ENCODE data around the gene UBE2G2.

DNA sequence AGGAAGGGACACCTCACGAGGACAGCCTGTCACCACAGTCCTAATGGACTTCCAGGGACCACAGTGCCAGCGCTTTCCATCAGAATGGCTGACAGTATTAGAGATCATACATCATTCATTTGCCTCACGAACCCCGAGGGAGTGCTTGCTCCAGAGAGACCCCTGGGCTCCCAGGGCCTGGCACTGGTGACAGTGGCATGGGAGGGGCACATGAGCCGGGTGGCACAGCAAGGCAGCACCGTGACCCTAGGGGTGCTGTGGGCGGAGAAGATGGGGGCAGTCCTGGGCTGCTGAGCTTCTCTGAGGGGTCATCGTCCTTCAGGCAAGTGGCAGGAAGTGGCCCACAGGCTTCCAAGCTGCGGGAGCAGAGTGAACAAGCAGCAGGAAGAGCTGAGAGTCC, 73.9 kb downstream of the UBE2G2 start:
- TF ChIP-seq EZH2 (IDR thresholded peaks at IDR 0.05; ENCODE audit: insufficient read depth, poor library complexity, severe bottlenecking) (no peak), EZH2phosphoT487 (IDR thresholded peaks at IDR 0.05; ENCODE audit: insufficient read depth, low read depth) (no peak)
